ENCODE measurements around the gene FAM53B. TPM values are rescaled to one million over a fixed set of nuclear protein-coding genes. Genes with fewer than 3 reads are reported as not detected.
A peak's percentile ranks its signal among the peaks of the same experiment; 100 is the strongest.

FAM53B gene
- total and polyA plus RNA-seq, 8 donors: 5.7 to 46.9 (median 11.4) TPM

- TF ChIP-seq POLR2AphosphoS5 (IDR thresholded peaks at IDR 0.05) (no peak), POLR2A (IDR thresholded peaks at IDR 0.05) (no peak), CTCF (IDR thresholded peaks at IDR 0.05) (no peak), EP300 (IDR thresholded peaks at IDR 0.05) (no peak)
- intact Hi-C loops (cut with DNase I; ENCODE audit: low total_unique reads): no loop called here
- Histone ChIP-seq H3K36me3 (peaks cover 7 to 47% (median 39%) of the 10 kb centered on the region in 4 donors), H3K9me3 (no peaks in the 10 kb centered on the region), H3K4me1 (peaks cover 0 to 10% (median 6%) of the 10 kb centered on the region in 4 donors), H3K4me3 (no peak overlapping the region), H3K27ac (no peak overlapping the region), H3K27me3 (no peaks in the 10 kb centered on the region)
- DNase-seq: no peak
- WGBS, 5 donors: 70 to 83% (median 78%) methylated on average over 5 of the region's 5 CpGs
These were observed 12.2 kb upstream of the FAM53B start for GRCh38 chr10:124756156-124756903.

GRCh38 chr10:124755581-124755980 is 11.4 kb upstream of the FAM53B start:
- intact Hi-C loops (cut with DNase I; ENCODE audit: low total_unique reads): no loop called here
- no peak overlapping the region for H3K4me3 ChIP-seq
- no peaks in the 10 kb centered on the region for H3K27me3 ChIP-seq
- DNase-seq: no peak
- TF ChIP-seq EP300 (IDR thresholded peaks at IDR 0.05) (no peak), POLR2AphosphoS5 (IDR thresholded peaks at IDR 0.05) (no peak), CTCF (IDR thresholded peaks at IDR 0.05) (no peak)
- 69 to 87% (median 72%) methylated on average over 2 of the region's 2 CpGs for WGBS, 5 donors
- no peaks in the 10 kb centered on the region for H3K9me3 ChIP-seq
- peaks cover 0 to 40% (median 32%) of the 10 kb centered on the region in 4 donors for H3K36me3 ChIP-seq
- H3K27ac ChIP-seq: no peak overlapping the region
- peaks cover 0 to 10% (median 6%) of the 10 kb centered on the region in 4 donors for H3K4me1 ChIP-seq

- intact Hi-C loops (cut with DNase I; ENCODE audit: low total_unique reads): no loop called here
These were observed 10.0 kb upstream of the FAM53B start for GRCh38 chr10:124754227-124754626.

GRCh38 chr10:124748953-124749645 is 4.9 kb upstream of the FAM53B start:
- no peak for DNase-seq
- WGBS, 5 donors: 60 to 76% (median 69%) methylated on average over 4 of the region's 4 CpGs
- intact Hi-C loops (cut with DNase I; ENCODE audit: low total_unique reads): no loop called here
- H3K4me1 ChIP-seq: peaks cover 12 to 30% (median 17%) of the 10 kb centered on the region in 4 donors
- H3K4me3 ChIP-seq: no peak overlapping the region
- H3K9me3 ChIP-seq: no peaks in the 10 kb centered on the region
- no peaks in the 10 kb centered on the region for H3K27me3 ChIP-seq
- H3K36me3 ChIP-seq: peaks cover 0 to 12% (median 10%) of the 10 kb centered on the region in 4 donors
- H3K27ac ChIP-seq: peak overlapping the region in 1 of 5 donors; percentile 50
- TF ChIP-seq CTCF (IDR thresholded peaks at IDR 0.05) (no peak), POLR2AphosphoS5 (IDR thresholded peaks at IDR 0.05) (no peak), POLR2A (IDR thresholded peaks at IDR 0.05) (no peak), EP300 (IDR thresholded peaks at IDR 0.05) (no peak)

More at GRCh38 chr10:124754227-124754626, 10.0 kb upstream of the FAM53B start:
- peaks cover 0 to 26% (median 18%) of the 10 kb centered on the region in 4 donors for H3K36me3 ChIP-seq
- H3K27ac ChIP-seq: no peak overlapping the region
- TF ChIP-seq POLR2A (IDR thresholded peaks at IDR 0.05): no peak
- TF ChIP-seq EP300 (IDR thresholded peaks at IDR 0.05): no peak
- H3K4me1 ChIP-seq: peaks cover 0 to 10% (median 6%) of the 10 kb centered on the region in 4 donors
- no peaks in the 10 kb centered on the region for H3K9me3 ChIP-seq
- no peak for DNase-seq
- H3K4me3 ChIP-seq: no peak overlapping the region
- 92 to 95% (median 92%) methylated on average over 5 of the region's 5 CpGs for WGBS, 5 donors
- no peaks in the 10 kb centered on the region for H3K27me3 ChIP-seq
